Endothelial cell of umbilical vein (primary cell): ENCODE data around the gene ELK1. TPM values are rescaled to one million over a fixed set of nuclear protein-coding genes. Genes with fewer than 3 reads are reported as not detected.

Source experiments
- BruUV-seq: library from RNA; stranded (reverse); fragments of 400-500 nt; replicated peaks from 2 replicates; lab custom pipeline; 2021; lab: Mats Ljungman, UMichigan
- CTCF ChIA-PET: fragments of 300-600, 350-600 bp; sonication (Branson Sonifier 250); formaldehyde crosslinking; loops from one replicate; lab custom pipeline; 2021; ENCODE audit warnings: antibody characterized with exemption, inconsistent platforms; lab: Charles Lee
- POLR2A ChIA-PET: fragments of 300-600, 350-600 bp; sonication (Branson Sonifier 250); formaldehyde crosslinking; loops from one replicate; lab custom pipeline; 2021; ENCODE audit warnings: antibody characterized with exemption, inconsistent platforms; lab: Charles Lee
- DNase-seq: peaks from one replicate; pipeline ENCODE4 v3.0.0-alpha.2; 2011; ENCODE audit warnings: low read depth, low spot score
- FAIRE-seq: peaks from 2 replicates; lab custom pipeline; 2011; peaks lifted over from hg19 to GRCh38; lab: Jason Lieb, UNC
- H2AFZ ChIP-seq: 2 replicates; pipeline ENCODE4 v1.6.0; 2012; ENCODE audit warnings: low read depth, low read length, control low read depth, inconsistent platforms
- H3K27ac ChIP-seq: 2 replicates; pipeline ENCODE4 v1.5.1; 2011; ENCODE audit warnings: low read depth, mild to moderate bottlenecking, control low read depth, low read length, moderate library complexity; ENCODE audit not compliant: insufficient read depth
- H3K27me3 ChIP-seq, 2 experiments: 2 replicates each; pipeline versions ENCODE4 v1.6.0 to v1.6.1; 2011; ENCODE audit warnings: low read length in 2 of 2, mixed read lengths in 1 of 2; ENCODE audit not compliant: control insufficient read depth in 2 of 2, insufficient read depth in 2 of 2
- H3K36me3 ChIP-seq, 2 experiments: 2 replicates in 1 of 2; 3 replicates in 1 of 2; pipeline ENCODE4 v1.5.1; 2011; ENCODE audit warnings: low read length in 2 of 2, mild to moderate bottlenecking in 1 of 2, moderate library complexity in 1 of 2; ENCODE audit not compliant: control insufficient read depth in 2 of 2, insufficient read depth in 2 of 2; ENCODE audit errors: extremely low read depth in 1 of 2
- H3K4me1 ChIP-seq: 3 replicates; pipeline ENCODE4 v1.5.1; 2011; ENCODE audit warnings: mild to moderate bottlenecking, low read length; ENCODE audit not compliant: control insufficient read depth, insufficient read depth; ENCODE audit errors: extremely low read depth
- H3K4me2 ChIP-seq: 2 replicates; pipeline ENCODE4 v1.6.1; 2011; ENCODE audit warnings: low read length, control low read depth, mixed read lengths; ENCODE audit not compliant: insufficient read depth
- H3K4me3 ChIP-seq, 3 experiments: fragments of 200-600 bp in 1 of 3; sonication (generic), shearing (Covaris generic) in 1 of 3; replicated peaks in 1 of 3; 2 replicates each; pipeline ENCODE4 v1.5.1; 2011 to 2016; ENCODE audit warnings: control low read depth in 3 of 3, low read length in 3 of 3, mild to moderate bottlenecking in 2 of 3, inconsistent platforms in 1 of 3, low read depth in 1 of 3, moderate library complexity in 1 of 3; ENCODE audit not compliant: insufficient read depth in 1 of 3
- H3K79me2 ChIP-seq: 2 replicates; pipeline ENCODE4 v1.6.0; 2012; ENCODE audit warnings: low read length, inconsistent platforms; ENCODE audit not compliant: control insufficient read depth, insufficient read depth
- H3K9ac ChIP-seq: replicated peaks from 2 replicates; pipeline ENCODE3; 2011; ENCODE audit warnings: low read length, control low read depth; ENCODE audit not compliant: insufficient read depth; ENCODE audit errors: extremely low read depth
- H3K9me1 ChIP-seq: replicated peaks from 3 replicates; pipeline ENCODE4 v1.6.0; 2011; ENCODE audit warnings: mild to moderate bottlenecking, low read length; ENCODE audit not compliant: control insufficient read depth, insufficient read depth; ENCODE audit errors: extremely low read depth
- H3K9me3 ChIP-seq: replicated peaks from 2 replicates; pipeline ENCODE4 v1.5.1; 2012; ENCODE audit warnings: low read length, inconsistent platforms; ENCODE audit not compliant: control insufficient read depth, insufficient read depth
- H4K20me1 ChIP-seq: replicated peaks from 2 replicates; pipeline ENCODE3; 2011; ENCODE audit warnings: mild to moderate bottlenecking, low read length; ENCODE audit not compliant: control insufficient read depth, insufficient read depth; ENCODE audit errors: extremely low read depth
- EZH2 ChIP-seq: IDR thresholded peaks from 2 replicates; pipeline ENCODE4 v1.6.1; 2012; ENCODE audit warnings: borderline replicate concordance, low read depth, mild to moderate bottlenecking, moderate library complexity, low read length, inconsistent platforms; ENCODE audit not compliant: severe bottlenecking
- FOS ChIP-seq: IDR thresholded peaks from 2 replicates; pipeline ENCODE4 v1.6.1; 2011; ENCODE audit warnings: mild to moderate bottlenecking, low read length, moderate library complexity, borderline replicate concordance; ENCODE audit not compliant: insufficient read depth
- GATA2 ChIP-seq: IDR thresholded peaks from 2 replicates; pipeline ENCODE4 v1.7.0; 2011; ENCODE audit warnings: low read depth, mild to moderate bottlenecking, moderate library complexity, mixed read lengths, low read length; ENCODE audit not compliant: insufficient read length, insufficient read depth
- POLR2A ChIP-seq: IDR thresholded peaks from 2 replicates; pipeline ENCODE4 v1.6.1; 2012; ENCODE audit warnings: low read depth, mild to moderate bottlenecking, control low read depth, low read length
- POLR2AphosphoS5 ChIP-seq: IDR thresholded peaks from 2 replicates; pipeline ENCODE4 v1.6.1; 2012; ENCODE audit warnings: low read depth, mild to moderate bottlenecking, control low read depth, low read length, moderate library complexity; ENCODE audit not compliant: insufficient read depth
- dilution Hi-C: fragments of 300-500 bp; cut with MboI; formaldehyde crosslinking; loops from one replicate; pipeline ENCODE4 v1.15.0; 2019; ENCODE audit warnings: low sequenced_read_pairs; ENCODE audit not compliant: extremely low pct_ligation_motif_present
- intact Hi-C: fragments of 100-400 bp; cut with micrococcal nuclease; formaldehyde crosslinking; loops from one replicate; pipeline ENCODE4 v1.10.0; 2022
- polyA plus RNA-seq, 4 experiments: library from polyadenylated mRNA; depleted of rRNA in 3 of 4; stranded (reverse) in 3 of 4; unstranded in 1 of 4; fragments of >200 nt; gene quantifications; 2 replicates each; pipeline versions ENCODE4 v1.2.1 to v1.2.3, GENCODE V29; 2011 to 2012; ENCODE audit warnings: missing spikeins in 1 of 4
- total RNA-seq: library from RNA; stranded (reverse); gene quantifications from 2 replicates; pipeline ENCODE4 v1.2.3, GENCODE V29; 2021
- TF ChIP-seq, protein P1 (sequence below), 2 donors: IDR thresholded peaks; 1 replicate in 1 of 2; 2 replicates in 1 of 2; pipeline ENCODE4 v1.5.1; 2011; ENCODE audit warnings: low read length in 2 of 2, mild to moderate bottlenecking in 2 of 2, moderate library complexity in 2 of 2, control low read depth in 1 of 2, inconsistent platforms in 1 of 2, low read depth in 1 of 2; ENCODE audit not compliant: insufficient read depth in 1 of 2; ENCODE audit errors: extremely low read depth in 1 of 2
- TF ChIP-seq, protein P2 (sequence below): IDR thresholded peaks from 2 replicates; pipeline ENCODE4 v1.6.1; 2011; ENCODE audit not compliant: insufficient read depth, insufficient read length

Gene ELK1
- total and polyA plus RNA-seq, 2 donors (not counting 3 experiments of a cell fraction or from before 2014, with no cell fraction given), result 18.3 to 28.7 TPM

DNA sequence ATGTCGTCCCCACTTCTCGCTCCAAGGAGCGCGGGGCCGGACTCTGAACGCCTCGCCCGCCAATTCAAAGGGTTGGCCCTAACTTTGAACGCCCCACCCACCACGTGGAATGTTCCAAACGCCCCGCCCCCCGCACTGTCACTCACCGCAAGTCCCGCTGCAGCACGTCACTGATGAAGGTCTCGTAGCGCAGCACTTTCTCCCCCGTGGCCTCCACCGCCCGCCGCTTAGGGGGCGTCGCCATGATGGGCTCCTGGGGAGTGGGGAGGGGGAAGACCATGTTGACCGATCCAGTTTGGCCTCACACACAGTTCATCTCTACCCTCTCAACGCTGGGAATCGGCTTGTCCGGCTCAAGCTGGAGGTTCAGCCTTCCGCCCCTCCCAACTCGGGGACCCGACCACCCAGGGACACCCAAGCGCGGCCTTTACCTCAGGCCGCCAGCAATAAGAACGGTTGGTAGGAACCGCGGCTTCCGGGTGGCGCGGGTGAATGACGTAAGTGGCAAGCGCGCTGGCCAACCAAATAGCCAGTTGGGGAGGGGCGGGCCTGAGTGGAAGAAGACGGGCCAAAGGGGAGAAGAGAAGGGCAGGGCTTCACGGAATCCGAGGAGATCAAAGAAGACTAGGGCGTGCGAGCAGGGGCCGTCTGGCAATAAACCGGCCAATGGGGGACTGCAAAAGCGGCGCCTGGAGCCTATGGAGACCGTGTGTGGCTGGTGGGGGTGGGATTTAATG, 8.5 kb upstream of the ELK1 start, which contains the start of gene UXT:
Gene UXT, minus strand, starts transcription at position 497 of the 737 bp plus-strand sequence. Its CDS starts 253 bp downstream, at position 244.
- DNase-seq, result peak; percentile 91
- BruUV-seq, result no TSS peak
- ChIA-PET CTCF (no interaction called here), POLR2A (no interaction called here)
- Histone ChIP-seq H2AFZ (peak within 1 kb of the TSS; percentile 5), H3K4me1 (peaks cover 5% of the 10 kb centered on the region), H3K9me1 (no peaks in the 10 kb centered on the region), H3K27me3 (no peaks in the 10 kb centered on the region), H3K9ac (peak within 1 kb of the TSS; percentile 94), H4K20me1 (no peaks in the 10 kb centered on the region), H3K4me2 (peak within 1 kb of the TSS; percentile 84), H3K4me3 (peak within 1 kb of the TSS; percentile 17 to 80 (median 77)), H3K9me3 (no peaks in the 10 kb centered on the region), H3K36me3 (peaks cover 0 to 6% of the 10 kb centered on the region in 2 experiments), H3K79me2 (peaks cover 4% of the 10 kb centered on the region), H3K27ac (peak within 1 kb of the TSS; percentile 79)
- dilution Hi-C loops, result no loop called here
- intact Hi-C loops, result loop anchor here (1.0 to 5.0 kb wide), 4 partner anchors 9 to 1608 kb away; partner anchors contain the start of genes ELK1, PPP1R3F and ZNF81
- peak; percentile 92 for FAIRE-seq
- peak; percentile 54 for TF ChIP-seq POLR2A
- TF ChIP-seq EZH2, result no peak
- no peak for TF ChIP-seq POLR2AphosphoS5
- TF ChIP-seq FOS, result no peak
- no peak for TF ChIP-seq GATA2
- TF ChIP-seq, protein P1, sequence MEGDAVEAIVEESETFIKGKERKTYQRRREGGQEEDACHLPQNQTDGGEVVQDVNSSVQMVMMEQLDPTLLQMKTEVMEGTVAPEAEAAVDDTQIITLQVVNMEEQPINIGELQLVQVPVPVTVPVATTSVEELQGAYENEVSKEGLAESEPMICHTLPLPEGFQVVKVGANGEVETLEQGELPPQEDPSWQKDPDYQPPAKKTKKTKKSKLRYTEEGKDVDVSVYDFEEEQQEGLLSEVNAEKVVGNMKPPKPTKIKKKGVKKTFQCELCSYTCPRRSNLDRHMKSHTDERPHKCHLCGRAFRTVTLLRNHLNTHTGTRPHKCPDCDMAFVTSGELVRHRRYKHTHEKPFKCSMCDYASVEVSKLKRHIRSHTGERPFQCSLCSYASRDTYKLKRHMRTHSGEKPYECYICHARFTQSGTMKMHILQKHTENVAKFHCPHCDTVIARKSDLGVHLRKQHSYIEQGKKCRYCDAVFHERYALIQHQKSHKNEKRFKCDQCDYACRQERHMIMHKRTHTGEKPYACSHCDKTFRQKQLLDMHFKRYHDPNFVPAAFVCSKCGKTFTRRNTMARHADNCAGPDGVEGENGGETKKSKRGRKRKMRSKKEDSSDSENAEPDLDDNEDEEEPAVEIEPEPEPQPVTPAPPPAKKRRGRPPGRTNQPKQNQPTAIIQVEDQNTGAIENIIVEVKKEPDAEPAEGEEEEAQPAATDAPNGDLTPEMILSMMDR (IDR thresholded peaks at IDR 0.05; ENCODE audit: extremely low read depth in 1 of 2, insufficient read depth in 1 of 2, low read depth in 1 of 2, low read length in 2 of 2), result no peak
- TF ChIP-seq, protein P2, sequence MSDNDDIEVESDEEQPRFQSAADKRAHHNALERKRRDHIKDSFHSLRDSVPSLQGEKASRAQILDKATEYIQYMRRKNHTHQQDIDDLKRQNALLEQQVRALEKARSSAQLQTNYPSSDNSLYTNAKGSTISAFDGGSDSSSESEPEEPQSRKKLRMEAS, result peak; percentile 59
